Keratinocyte (primary cell): ENCODE measurements around the gene CPED1. TPM values are rescaled to one million over a fixed set of nuclear protein-coding genes. Genes with fewer than 3 reads are reported as not detected.

ENCODE experiments used
- DNase-seq: peaks from one replicate; pipeline ENCODE4 v3.0.0-alpha.2; 2011; ENCODE audit warnings: low read depth, missing footprints, low spot score
- FAIRE-seq: peaks from 2 replicates; lab custom pipeline; 2011; peaks lifted over from hg19 to GRCh38; lab: Jason Lieb, UNC
- H2AFZ ChIP-seq: 2 replicates; pipeline ENCODE4 v1.6.0; 2012; ENCODE audit warnings: low read length, control low read depth, inconsistent platforms; ENCODE audit not compliant: control insufficient read depth
- H3K27ac ChIP-seq: 2 replicates; pipeline ENCODE4 v1.5.1; 2011; ENCODE audit warnings: low read length; ENCODE audit not compliant: control insufficient read depth, insufficient read depth
- H3K27me3 ChIP-seq: 3 replicates; pipeline ENCODE4 v1.6.0; 2011; ENCODE audit warnings: low read length; ENCODE audit not compliant: control insufficient read depth, insufficient read depth; ENCODE audit errors: extremely low read depth
- H3K36me3 ChIP-seq, 2 experiments: 2 replicates in 1 of 2; 3 replicates in 1 of 2; pipeline ENCODE4 v1.5.1; 2011; ENCODE audit warnings: low read length in 2 of 2, mild to moderate bottlenecking in 1 of 2; ENCODE audit not compliant: control insufficient read depth in 2 of 2, insufficient read depth in 2 of 2; ENCODE audit errors: extremely low read depth in 1 of 2
- H3K4me1 ChIP-seq: 3 replicates; pipeline ENCODE4 v1.5.1; 2011; ENCODE audit warnings: low read length; ENCODE audit not compliant: control insufficient read depth, insufficient read depth; ENCODE audit errors: extremely low read depth
- H3K4me2 ChIP-seq: 3 replicates; pipeline ENCODE4 v1.6.0; 2011; ENCODE audit warnings: low read depth, low read length; ENCODE audit not compliant: control insufficient read depth, insufficient read depth; ENCODE audit errors: extremely low read depth
- H3K4me3 ChIP-seq, 3 experiments: fragments of 200-600 bp in 1 of 3; sonication (generic) in 1 of 3; 2 replicates in 2 of 3; 3 replicates in 1 of 3; pipeline ENCODE4 v1.5.1; 2011 to 2016; ENCODE audit warnings: low read length in 3 of 3, mild to moderate bottlenecking in 3 of 3, control low read depth in 2 of 3, inconsistent platforms in 1 of 3, low read depth in 1 of 3, mixed read lengths in 1 of 3, mixed run types in 1 of 3, moderate library complexity in 1 of 3; ENCODE audit not compliant: control insufficient read depth in 2 of 3, insufficient read depth in 2 of 3; ENCODE audit errors: extremely low read depth in 1 of 3
- H3K79me2 ChIP-seq: 2 replicates; pipeline ENCODE4 v1.6.0; 2012; ENCODE audit warnings: low read length; ENCODE audit not compliant: control insufficient read depth, insufficient read depth
- H3K9ac ChIP-seq: 3 replicates; pipeline ENCODE4 v1.6.0; 2011; ENCODE audit warnings: low read length; ENCODE audit not compliant: control insufficient read depth, insufficient read depth; ENCODE audit errors: extremely low read depth
- H3K9me1 ChIP-seq: 3 replicates; pipeline ENCODE4 v1.6.0; 2011; ENCODE audit warnings: low read length; ENCODE audit not compliant: control insufficient read depth, insufficient read depth; ENCODE audit errors: extremely low read depth
- H3K9me3 ChIP-seq: 2 replicates; pipeline ENCODE4 v1.5.1; 2012; ENCODE audit warnings: low read depth, low read length; ENCODE audit not compliant: control insufficient read depth
- H4K20me1 ChIP-seq: 3 replicates; pipeline ENCODE4 v1.6.0; 2011; ENCODE audit warnings: low read length; ENCODE audit not compliant: control insufficient read depth, insufficient read depth; ENCODE audit errors: extremely low read depth
- CTCF ChIP-seq, 3 experiments: IDR thresholded peaks in 1 of 3; conservative IDR thresholded peaks in 1 of 3; optimal IDR thresholded peaks in 1 of 3; 2 replicates in 2 of 3; 3 replicates in 1 of 3; pipeline versions ENCODE3 to v1.5.1; 2011; ENCODE audit warnings: low read length in 3 of 3, mild to moderate bottlenecking in 3 of 3, moderate library complexity in 2 of 3, control low read depth in 1 of 3, inconsistent platforms in 1 of 3; ENCODE audit not compliant: insufficient read depth in 2 of 3; ENCODE audit errors: extremely low read depth in 1 of 3
- EZH2 ChIP-seq: IDR thresholded peaks from one replicate; pipeline ENCODE4 v1.6.1; 2012; ENCODE audit warnings: inconsistent platforms, mild to moderate bottlenecking, low read length, moderate library complexity
- dilution Hi-C: fragments of 300-500 bp; cut with MboI; formaldehyde crosslinking; loops from one replicate; pipeline ENCODE4 v1.7.0; 2020; ENCODE audit warnings: low sequenced_read_pairs; ENCODE audit not compliant: extremely low pct_ligation_motif_present
- polyA plus RNA-seq, 5 experiments: library from polyadenylated mRNA; depleted of rRNA in 3 of 5; stranded (reverse) in 3 of 5; stranded (forward) in 1 of 5; unstranded in 1 of 5; fragments of >200 nt; gene quantifications; 1 replicate in 1 of 5; 2 replicates in 3 of 5; 3 replicates in 1 of 5; pipeline versions ENCODE4 v1.2.1 to v1.2.3, GENCODE V29; 2011 to 2012; ENCODE audit warnings: missing spikeins in 2 of 5, low read depth in 1 of 5, low replicate concordance in 1 of 5

CPED1 gene
- polyA plus RNA-seq, 1 donor (not counting 4 experiments of a cell fraction or from before 2014, with no cell fraction given) = 0.62 TPM

- DNase-seq (no peak), FAIRE-seq (no peak)
- Histone ChIP-seq H3K4me3 (no peak overlapping the region), H3K27me3 (no peaks in the 10 kb centered on the region), H3K9me3 (no peaks in the 10 kb centered on the region), H3K9ac (no peak overlapping the region), H3K4me2 (no peak overlapping the region), H3K79me2 (no peaks in the 10 kb centered on the region), H2AFZ (no peak overlapping the region), H3K4me1 (no peaks in the 10 kb centered on the region), H3K9me1 (no peaks in the 10 kb centered on the region), H4K20me1 (no peaks in the 10 kb centered on the region), H3K27ac (no peak overlapping the region), H3K36me3 (no peaks in the 10 kb centered on the region)
- TF ChIP-seq EZH2 (no peak), CTCF (optimal IDR thresholded peaks at IDR 0.05 in 1 of 3, IDR thresholded peaks at IDR 0.05 in 1 of 3, conservative IDR thresholded peaks at IDR 0.05 in 1 of 3; ENCODE audit: extremely low read depth in 1 of 3, insufficient read depth in 2 of 3, low read length in 3 of 3) (no peak)
- dilution Hi-C loops = no loop called here
Observed at GRCh38 chr7:121012170-121012874, 23.8 kb downstream of the CPED1 start.

DNA sequence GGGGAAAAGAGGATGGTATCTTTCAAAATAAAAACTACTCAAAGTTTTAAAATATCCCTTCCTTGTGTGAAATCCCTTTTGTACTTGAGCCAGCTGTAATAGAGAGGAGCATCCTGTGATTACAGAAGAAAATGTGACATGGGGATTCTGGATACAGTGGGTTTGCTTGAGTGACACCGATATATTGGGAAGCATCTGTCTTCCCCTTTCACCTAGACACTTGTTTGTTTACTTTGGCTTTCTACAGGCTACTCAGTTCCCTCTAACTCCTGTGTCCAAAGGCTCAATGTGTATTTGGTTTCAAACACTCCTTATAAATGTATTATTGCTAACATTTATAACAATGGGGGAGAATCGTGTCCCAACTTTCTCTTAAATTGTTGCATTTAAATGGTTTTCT lies 24.4 kb downstream of the CPED1 start:
- H3K27ac ChIP-seq = no peak overlapping the region
- FAIRE-seq = no peak

More for the DNA sequence above, 24.4 kb downstream of the CPED1 start:
- no peaks in the 10 kb centered on the region for H3K4me1 ChIP-seq
- H3K9ac ChIP-seq = no peak overlapping the region
- H3K4me2 ChIP-seq = no peak overlapping the region
- no peaks in the 10 kb centered on the region for H3K9me1 ChIP-seq
- dilution Hi-C loops = no loop called here
- TF ChIP-seq EZH2 (no peak), CTCF (optimal IDR thresholded peaks at IDR 0.05 in 1 of 3, IDR thresholded peaks at IDR 0.05 in 1 of 3, conservative IDR thresholded peaks at IDR 0.05 in 1 of 3; ENCODE audit: extremely low read depth in 1 of 3, insufficient read depth in 2 of 3, low read length in 3 of 3) (no peak)
- H3K4me3 ChIP-seq = no peak overlapping the region
- no peaks in the 10 kb centered on the region for H4K20me1 ChIP-seq
- no peak for DNase-seq
- H3K79me2 ChIP-seq = no peaks in the 10 kb centered on the region
- no peak overlapping the region for H2AFZ ChIP-seq
- H3K9me3 ChIP-seq = no peaks in the 10 kb centered on the region
- no peaks in the 10 kb centered on the region for H3K36me3 ChIP-seq
- no peaks in the 10 kb centered on the region for H3K27me3 ChIP-seq
